Activated CD4-positive, alpha-beta T cell treated with anti-CD3 and anti-CD28 coated beads, Interleukin-2, amount 50 U/mL, for 48 hours (primary cell): ENCODE data around the gene RFWD3.

Experiments used
- DNase-seq, 2 experiments: peaks; one replicate each; pipeline ENCODE4 v3.0.0-alpha.2; 2020

The RFWD3 gene

DNA sequence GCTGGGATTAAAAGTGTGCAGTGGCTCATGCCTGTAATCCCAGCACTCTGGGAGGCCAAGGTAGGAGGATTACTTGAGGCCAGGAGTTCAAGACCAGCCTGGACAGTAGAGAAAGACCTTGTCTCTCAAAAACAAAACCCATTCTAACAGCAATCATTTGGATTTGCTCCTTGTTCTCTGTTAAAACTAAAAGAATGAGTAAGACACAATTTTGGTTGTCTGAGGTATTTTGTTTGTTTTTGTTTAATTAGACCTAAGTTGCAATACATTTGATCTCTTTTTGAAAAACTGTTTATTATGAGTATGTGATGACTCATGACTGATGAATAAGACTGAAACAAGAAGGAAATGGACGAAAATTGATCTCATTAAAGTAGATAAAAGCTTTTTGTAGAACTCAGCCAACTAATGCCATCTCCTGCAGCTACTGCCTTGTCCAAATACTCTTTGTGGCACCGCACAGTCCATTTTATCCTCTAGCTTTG is 88.8 kb downstream of the RFWD3 start:
- no peak for DNase-seq

- no peak for DNase-seq
Measured at GRCh38 chr16:74575807-74576643, 90.7 kb downstream of the RFWD3 start.

DNA sequence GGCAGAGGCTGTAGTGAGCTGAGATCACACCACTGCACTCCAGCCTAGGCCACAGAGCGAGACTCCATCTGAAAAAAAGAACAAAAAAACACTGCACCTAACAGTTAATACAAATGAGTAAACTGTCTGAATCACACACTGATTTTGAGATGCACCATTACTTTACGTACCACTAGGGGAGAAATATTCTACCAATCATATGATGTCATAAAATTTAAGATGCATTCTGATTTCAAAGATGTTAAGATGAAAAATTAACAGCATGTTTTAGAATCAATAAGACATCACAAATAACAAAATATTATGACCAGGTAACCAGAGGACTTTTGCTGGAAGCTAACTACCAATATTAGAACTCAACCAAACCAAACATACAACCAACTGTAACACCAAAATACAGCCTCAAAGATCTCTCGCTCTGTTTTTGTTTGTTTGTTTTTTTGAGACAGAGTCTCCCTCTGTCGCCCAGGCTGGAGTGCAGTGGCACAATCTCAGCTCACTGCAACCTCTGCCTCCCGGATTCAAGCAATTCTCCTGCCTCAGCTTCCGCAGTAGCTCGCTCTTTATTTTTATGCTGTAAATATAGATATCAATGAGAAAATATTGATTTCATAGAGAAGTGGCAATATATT is 91.4 kb downstream of the RFWD3 start:
- DNase-seq: no peak

DNA sequence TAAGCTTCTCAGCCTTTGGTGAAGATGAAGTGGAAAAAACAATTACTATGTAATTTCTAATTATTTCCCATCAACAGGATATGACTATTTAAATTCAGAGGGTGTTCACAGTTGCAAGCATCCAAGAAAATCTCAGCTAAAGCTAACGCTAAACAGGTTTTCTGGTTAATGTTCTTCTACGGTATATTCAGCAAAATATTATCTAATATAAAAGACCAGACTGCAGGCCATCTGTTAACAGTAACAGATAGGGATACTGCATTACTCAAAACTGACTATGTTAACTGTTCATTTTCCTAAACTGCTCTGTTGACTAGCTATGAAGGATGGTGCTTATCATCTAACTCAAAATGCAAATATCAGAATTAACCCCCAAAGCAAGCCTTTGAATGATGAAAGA is 92.5 kb downstream of the RFWD3 start:
- no peak for DNase-seq

DNA sequence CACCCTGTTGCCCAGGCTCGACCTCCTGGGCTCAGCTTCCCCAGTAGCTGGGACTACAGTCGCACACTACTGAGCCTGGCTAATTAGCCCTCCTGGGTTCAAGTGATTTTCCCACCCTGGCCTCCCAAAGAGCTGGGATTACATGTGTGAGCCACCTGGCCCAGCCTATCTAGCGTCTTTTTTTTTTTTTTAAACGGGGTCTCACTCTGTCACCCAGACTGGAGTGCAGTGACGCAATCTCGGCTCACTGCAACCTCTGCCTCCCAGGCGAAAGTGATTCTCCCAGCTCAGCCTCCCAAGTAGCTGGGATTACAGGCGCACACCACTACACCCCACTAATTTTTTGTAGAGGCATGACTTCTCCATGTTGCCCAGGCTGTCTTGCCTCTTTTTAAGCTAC is 93.1 kb downstream of the RFWD3 start:
- DNase-seq: no peak
